Right lobe of liver (tissue), 6 donors: ENCODE results near the gene CCNB1IP1. TPM values are rescaled to one million over a fixed set of nuclear protein-coding genes. Genes with fewer than 3 reads are reported as not detected.

Experiments
- ATAC-seq, 4 donors: fragments of 200-7000 bp; cut with Tn5 transposase; one replicate each; pipeline ENCODE4 v1.9.1; 2020; ENCODE audit warnings: mild to moderate bottlenecking in 4 of 4, moderate library complexity in 4 of 4
- DNase-seq, 3 donors: peaks; one replicate each; pipeline ENCODE4 v3.0.0-alpha.2; 2020
- H3K27ac ChIP-seq, 3 donors: fragments of 200-600 bp; one replicate each; pipeline ENCODE4 v1.8.0; 2022
- H3K27me3 ChIP-seq, 2 donors: fragments of 200-600 bp; one replicate each; pipeline ENCODE4 v1.8.0; 2022
- H3K36me3 ChIP-seq, 4 donors: fragments of 200-600 bp; sonication (generic) in 1 of 4; one replicate each; pipeline versions ENCODE4 v1.5.1 to v1.8.0; 2017 to 2022; ENCODE audit warnings: control low read depth in 1 of 4
- H3K4me1 ChIP-seq, 4 donors: fragments of 200-600 bp; sonication (generic) in 1 of 4; one replicate each; pipeline versions ENCODE4 v1.5.1 to v1.8.0; 2017 to 2022; ENCODE audit warnings: control low read depth in 1 of 4
- H3K4me3 ChIP-seq, 3 donors: fragments of 200-600 bp; one replicate each; pipeline ENCODE4 v1.8.0; 2022
- H3K9me3 ChIP-seq, 4 donors: fragments of 200-600 bp; sonication (generic) in 1 of 4; one replicate each; pipeline versions ENCODE4 v1.5.1 to v1.8.0; 2017 to 2022; ENCODE audit warnings: control low read depth in 1 of 4
- CTCF ChIP-seq, 4 donors: fragments of 200-600 bp in 3 of 4; fragments of 450-650 bp in 1 of 4; IDR thresholded peaks; one replicate each; pipeline versions ENCODE4 v1.5.1 to v1.8.0; 2016 to 2022; ENCODE audit warnings: antibody characterized with exemption in 4 of 4, mild to moderate bottlenecking in 2 of 4
- POLR2A ChIP-seq: fragments of 450-650 bp; IDR thresholded peaks from one replicate; pipeline ENCODE4 v1.6.1; 2017; ENCODE audit warnings: antibody characterized with exemption, mild to moderate bottlenecking
- WGBS: methylation state at CpG from one replicate; pipeline ENCODE4 v1.1.6; 2018; ENCODE audit warnings: low coverage, low lambda C conversion rate; ENCODE audit not compliant: insufficient coverage; ENCODE audit errors: missing lambda C conversion rate; 5-methylcytosine and 5-hydroxymethylcytosine counted together
- intact Hi-C, 2 donors: fragments of 100-400 bp; cut with DNase I; formaldehyde crosslinking; loops; one replicate each; pipeline versions ENCODE4 v1.11.2 to v1.14.1; 2022
- total RNA-seq, 6 experiments: library from RNA; depleted of rRNA in 2 of 6; stranded (reverse); fragments of >200 nt in 2 of 6; fragmentation: NEBNext Ultra II Directional in 3 of 6; extraction: Animal tissue kit (Norgen Biotek cat#: 25700) in 3 of 6; gene quantifications; one replicate each; pipeline versions ENCODE4 v1.1.0 to v1.2.4, GENCODE V29; 2016 to 2023
- donor health status: DM: no; HTN: yes; CAD: no.
- donor health status: DM: no; HTN: no; CAD: no.
- donor health status: DM: no; HTN: no; CAD: no.
- donor health status: DM: no; HTN: yes; CAD: no.
- donor health status: DM: no; HTN: yes; CAD: no.

CCNB1IP1 gene
- total RNA-seq, 6 experiments from 2014 or later = 15.7 to 55.5 (median 24.9) TPM

GRCh38 chr14:20350282-20350681 is 17.2 kb upstream of the CCNB1IP1 start:
- peaks cover 0 to 73% (median 21%) of the 10 kb centered on the region in 4 donors for H3K36me3 ChIP-seq
- WGBS = 89% methylated on average over 2 of the region's 2 CpGs
- ATAC-seq = no peak
- H3K9me3 ChIP-seq = no peaks in the 10 kb centered on the region
- TF ChIP-seq POLR2A (no peak), CTCF (IDR thresholded peaks at IDR 0.05) (no peak)
- no peaks in the 10 kb centered on the region for H3K4me1 ChIP-seq
- no peak overlapping the region for H3K4me3 ChIP-seq
- no peak overlapping the region for H3K27ac ChIP-seq
- intact Hi-C loops = no loop called here
- no peaks in the 10 kb centered on the region for H3K27me3 ChIP-seq
- no peak for DNase-seq

- H3K36me3 ChIP-seq = peaks cover 0 to 54% (median 9%) of the 10 kb centered on the region in 4 donors
- intact Hi-C loops = no loop called here
- peaks cover 0 to 3% (median 0%) of the 10 kb centered on the region in 4 donors for H3K4me1 ChIP-seq
Observed at GRCh38 chr14:20347747-20348146, 14.7 kb upstream of the CCNB1IP1 start.

GRCh38 chr14:20346713-20347112 is 13.6 kb upstream of the CCNB1IP1 start:
- H3K36me3 ChIP-seq = peaks cover 0 to 43% (median 8%) of the 10 kb centered on the region in 4 donors
- 100% methylated on average over 1 of the region's 1 CpG for WGBS

More at GRCh38 chr14:20347747-20348146, 14.7 kb upstream of the CCNB1IP1 start:
- Histone ChIP-seq H3K27me3 (no peaks in the 10 kb centered on the region), H3K9me3 (no peaks in the 10 kb centered on the region), H3K27ac (no peak overlapping the region), H3K4me3 (no peak overlapping the region)
- no peak for DNase-seq
- ATAC-seq = no peak
- WGBS = 84% methylated on average over 3 of the region's 3 CpGs
- TF ChIP-seq CTCF (IDR thresholded peaks at IDR 0.05) = no peak
- no peak for TF ChIP-seq POLR2A

GRCh38 chr14:20345366-20345765 is 12.3 kb upstream of the CCNB1IP1 start:
- DNase-seq = no peak
- no peak for ATAC-seq
- peaks cover 0 to 36% (median 8%) of the 10 kb centered on the region in 4 donors for H3K36me3 ChIP-seq
- peaks cover 0 to 3% (median 0%) of the 10 kb centered on the region in 4 donors for H3K4me1 ChIP-seq
- TF ChIP-seq POLR2A = no peak
- WGBS = 75% methylated on average over 1 of the region's 1 CpG
- no peak overlapping the region for H3K27ac ChIP-seq
- H3K9me3 ChIP-seq = no peaks in the 10 kb centered on the region
- no peaks in the 10 kb centered on the region for H3K27me3 ChIP-seq
- H3K4me3 ChIP-seq = no peak overlapping the region
- intact Hi-C loops = no loop called here

More at GRCh38 chr14:20346713-20347112, 13.6 kb upstream of the CCNB1IP1 start:
- H3K9me3 ChIP-seq = no peaks in the 10 kb centered on the region
- peaks cover 0 to 3% (median 0%) of the 10 kb centered on the region in 4 donors for H3K4me1 ChIP-seq
- intact Hi-C loops = no loop called here
- H3K4me3 ChIP-seq = no peak overlapping the region
- TF ChIP-seq POLR2A (no peak), CTCF (IDR thresholded peaks at IDR 0.05) (no peak)
- DNase-seq = no peak
- ATAC-seq = no peak
- H3K27ac ChIP-seq = no peak overlapping the region
- no peaks in the 10 kb centered on the region for H3K27me3 ChIP-seq

GRCh38 chr14:20343862-20344220 is 10.8 kb upstream of the CCNB1IP1 start:
- intact Hi-C loops = no loop called here
- Histone ChIP-seq H3K27ac (peak overlapping the region; percentile 84 to 96 (median 86)), H3K4me1 (peaks cover 0 to 3% (median 0%) of the 10 kb centered on the region in 4 donors), H3K27me3 (no peaks in the 10 kb centered on the region), H3K4me3 (peak overlapping the region; percentile 58 to 69 (median 62)), H3K36me3 (peaks cover 0 to 21% (median 5%) of the 10 kb centered on the region in 4 donors), H3K9me3 (no peaks in the 10 kb centered on the region)
- no peak for TF ChIP-seq POLR2A
- no peak for TF ChIP-seq CTCF (IDR thresholded peaks at IDR 0.05)
- no peak for ATAC-seq
- DNase-seq = no peak
- WGBS = 2% methylated on average over 3 of the region's 3 CpGs
